Body of pancreas (tissue), 4 donors: ENCODE results near the gene GPA33.
A peak's percentile ranks its signal among the peaks of the same experiment; 100 is the strongest.

ENCODE experiments used
- CTCF ChIP-seq, 7 experiments: fragments of 450-650 bp in 4 of 7; fragments of 200-600 bp in 3 of 7; sonication (generic) in 3 of 7; IDR thresholded peaks; one replicate each; pipeline ENCODE4 v1.5.1; 2016 to 2019; ENCODE audit warnings: antibody characterized with exemption in 7 of 7
- POLR2A ChIP-seq, 3 donors: fragments of 450-650 bp; IDR thresholded peaks; one replicate each; pipeline ENCODE4 v1.6.1; 2016; ENCODE audit warnings: antibody characterized with exemption in 3 of 3, mild to moderate bottlenecking in 2 of 3

GRCh38 chr1:167059045-167059808 lies 30.9 kb downstream of the GPA33 start:
- TF ChIP-seq CTCF (IDR thresholded peaks at IDR 0.05) = peak; percentile 89 to 94 (median 92)
- no peak for TF ChIP-seq POLR2A (IDR thresholded peaks at IDR 0.05)
